Muscle layer of duodenum (tissue), 2 donors: Measurements from ENCODE around the gene LRRC70.

ENCODE experiments used
- H3K27ac ChIP-seq: one replicate; pipeline ENCODE4 v1.7.0; 2013; ENCODE audit warnings: mild to moderate bottlenecking, low read length
- H3K27me3 ChIP-seq: one replicate; pipeline ENCODE4 v1.7.0; 2013; ENCODE audit warnings: low read depth, mild to moderate bottlenecking, control low read depth, low read length
- H3K36me3 ChIP-seq, 2 donors: one replicate each; pipeline ENCODE4 v1.7.0; 2013; ENCODE audit warnings: low read length in 2 of 2, control low read depth in 1 of 2, mild to moderate bottlenecking in 1 of 2; ENCODE audit not compliant: insufficient read depth in 2 of 2, control insufficient read depth in 1 of 2
- H3K4me1 ChIP-seq, 2 donors: one replicate each; pipeline ENCODE4 v1.7.0; 2013; ENCODE audit warnings: low read length in 2 of 2, mild to moderate bottlenecking in 2 of 2, control low read depth in 1 of 2, moderate library complexity in 1 of 2; ENCODE audit not compliant: insufficient read depth in 2 of 2, control insufficient read depth in 1 of 2
- H3K4me3 ChIP-seq, 2 donors: one replicate each; pipeline ENCODE4 v1.7.0; 2013; ENCODE audit warnings: low read length in 2 of 2, low read depth in 1 of 2, mild to moderate bottlenecking in 1 of 2
- H3K9me3 ChIP-seq, 2 donors: one replicate each; pipeline ENCODE4 v1.7.0; 2013; ENCODE audit warnings: low read length in 2 of 2, control low read depth in 1 of 2, mild to moderate bottlenecking in 1 of 2; ENCODE audit not compliant: control insufficient read depth in 1 of 2
- donor health status: healthy.

Gene LRRC70

GRCh38 chr5:62590387-62590786 lies 11.8 kb downstream of the LRRC70 start:
- Histone ChIP-seq H3K9me3 (no peaks in the 10 kb centered on the region), H3K27ac (no peak overlapping the region)

GRCh38 chr5:62592558-62592957 lies 13.9 kb downstream of the LRRC70 start:
- peaks cover 8 to 21% of the 10 kb centered on the region in 2 donors for H3K36me3 ChIP-seq

More at GRCh38 chr5:62590387-62590786, 11.8 kb downstream of the LRRC70 start:
- H3K4me3 ChIP-seq, result no peak overlapping the region
- no peaks in the 10 kb centered on the region for H3K27me3 ChIP-seq
- no peaks in the 10 kb centered on the region for H3K4me1 ChIP-seq
- peaks cover 8 to 21% of the 10 kb centered on the region in 2 donors for H3K36me3 ChIP-seq

GRCh38 chr5:62593331-62593730 lies 14.7 kb downstream of the LRRC70 start:
- no peaks in the 10 kb centered on the region for H3K9me3 ChIP-seq
- H3K36me3 ChIP-seq, result peaks cover 8 to 21% of the 10 kb centered on the region in 2 donors
- no peaks in the 10 kb centered on the region for H3K4me1 ChIP-seq
- H3K27ac ChIP-seq, result no peak overlapping the region
- no peaks in the 10 kb centered on the region for H3K27me3 ChIP-seq
- no peak overlapping the region for H3K4me3 ChIP-seq

More at GRCh38 chr5:62592558-62592957, 13.9 kb downstream of the LRRC70 start:
- no peak overlapping the region for H3K4me3 ChIP-seq
- no peak overlapping the region for H3K27ac ChIP-seq
- H3K27me3 ChIP-seq, result no peaks in the 10 kb centered on the region
- H3K9me3 ChIP-seq, result no peaks in the 10 kb centered on the region
- H3K4me1 ChIP-seq, result no peaks in the 10 kb centered on the region

GRCh38 chr5:62594364-62594984 lies 15.9 kb downstream of the LRRC70 start:
- Histone ChIP-seq H3K27me3 (no peaks in the 10 kb centered on the region), H3K4me1 (no peaks in the 10 kb centered on the region), H3K4me3 (no peak overlapping the region), H3K36me3 (peaks cover 8 to 21% of the 10 kb centered on the region in 2 donors), H3K9me3 (no peaks in the 10 kb centered on the region), H3K27ac (no peak overlapping the region)

GRCh38 chr5:62596096-62596495 lies 17.5 kb downstream of the LRRC70 start:
- Histone ChIP-seq H3K4me3 (no peak overlapping the region), H3K4me1 (no peaks in the 10 kb centered on the region), H3K27ac (no peak overlapping the region), H3K36me3 (peaks cover 8 to 17% of the 10 kb centered on the region in 2 donors), H3K27me3 (no peaks in the 10 kb centered on the region), H3K9me3 (no peaks in the 10 kb centered on the region)

GRCh38 chr5:62596691-62597090 lies 18.1 kb downstream of the LRRC70 start:
- Histone ChIP-seq H3K36me3 (peaks cover 8 to 14% of the 10 kb centered on the region in 2 donors), H3K27me3 (no peaks in the 10 kb centered on the region), H3K9me3 (no peaks in the 10 kb centered on the region), H3K4me1 (no peaks in the 10 kb centered on the region), H3K4me3 (no peak overlapping the region), H3K27ac (no peak overlapping the region)

GRCh38 chr5:62597314-62597713 lies 18.7 kb downstream of the LRRC70 start:
- H3K27me3 ChIP-seq, result no peaks in the 10 kb centered on the region
- no peaks in the 10 kb centered on the region for H3K4me1 ChIP-seq
- peaks cover 7 to 9% of the 10 kb centered on the region in 2 donors for H3K36me3 ChIP-seq
- no peak overlapping the region for H3K27ac ChIP-seq
- no peak overlapping the region for H3K4me3 ChIP-seq
- no peaks in the 10 kb centered on the region for H3K9me3 ChIP-seq

GRCh38 chr5:62600560-62601252 lies 22.1 kb downstream of the LRRC70 start:
- Histone ChIP-seq H3K9me3 (no peaks in the 10 kb centered on the region), H3K36me3 (peaks cover 0 to 6% of the 10 kb centered on the region in 2 donors), H3K27ac (no peak overlapping the region), H3K4me3 (no peak overlapping the region), H3K27me3 (no peaks in the 10 kb centered on the region), H3K4me1 (no peaks in the 10 kb centered on the region)

GRCh38 chr5:62603934-62604333 lies 25.3 kb downstream of the LRRC70 start:
- Histone ChIP-seq H3K36me3 (peaks cover 0 to 9% of the 10 kb centered on the region in 2 donors), H3K4me3 (no peak overlapping the region), H3K27me3 (no peaks in the 10 kb centered on the region), H3K27ac (no peak overlapping the region), H3K4me1 (no peaks in the 10 kb centered on the region), H3K9me3 (no peaks in the 10 kb centered on the region)

- H3K27ac ChIP-seq, result no peak overlapping the region
- no peaks in the 10 kb centered on the region for H3K4me1 ChIP-seq
- no peaks in the 10 kb centered on the region for H3K9me3 ChIP-seq
- no peak overlapping the region for H3K4me3 ChIP-seq
- peaks cover 0 to 13% of the 10 kb centered on the region in 2 donors for H3K36me3 ChIP-seq
- H3K27me3 ChIP-seq, result no peaks in the 10 kb centered on the region
These were observed 27.0 kb downstream of the LRRC70 start for GRCh38 chr5:62605638-62606037.

- no peaks in the 10 kb centered on the region for H3K4me1 ChIP-seq
- H3K27me3 ChIP-seq, result no peaks in the 10 kb centered on the region
- H3K36me3 ChIP-seq, result peaks cover 0 to 13% of the 10 kb centered on the region in 2 donors
- H3K9me3 ChIP-seq, result no peaks in the 10 kb centered on the region
- H3K4me3 ChIP-seq, result no peak overlapping the region
- H3K27ac ChIP-seq, result no peak overlapping the region
These were observed 28.3 kb downstream of the LRRC70 start for GRCh38 chr5:62606878-62607277.
